Neuron (in vitro differentiated cells): ENCODE data around the gene ARHGAP28.
"Not testable (repeated sequence)": the region's sequence is repeated elsewhere in the genome, so short reads cannot be mapped to it uniquely, and the experiment has no call there.

ENCODE experiments used
- H2AFZ ChIP-seq: one replicate; pipeline ENCODE4 v1.6.1; 2013; ENCODE audit warnings: low read depth, mild to moderate bottlenecking, inconsistent platforms, low read length, moderate library complexity
- H3K27me3 ChIP-seq: one replicate; pipeline ENCODE4 v1.6.1; 2013; ENCODE audit warnings: low read length; ENCODE audit not compliant: insufficient read depth
- H3K36me3 ChIP-seq: one replicate; pipeline ENCODE4 v1.6.1; 2013; ENCODE audit warnings: low read length; ENCODE audit not compliant: insufficient read depth
- H3K4me1 ChIP-seq: one replicate; pipeline ENCODE4 v1.6.1; 2013; ENCODE audit warnings: low read length; ENCODE audit not compliant: insufficient read depth
- H3K4me3 ChIP-seq: 2 replicates; pipeline ENCODE4 v1.5.1; 2013; ENCODE audit warnings: mild to moderate bottlenecking, low read length, moderate library complexity
- H3K9me3 ChIP-seq: one replicate; pipeline ENCODE4 v1.6.1; 2013; ENCODE audit warnings: low read length

The ARHGAP28 gene

DNA sequence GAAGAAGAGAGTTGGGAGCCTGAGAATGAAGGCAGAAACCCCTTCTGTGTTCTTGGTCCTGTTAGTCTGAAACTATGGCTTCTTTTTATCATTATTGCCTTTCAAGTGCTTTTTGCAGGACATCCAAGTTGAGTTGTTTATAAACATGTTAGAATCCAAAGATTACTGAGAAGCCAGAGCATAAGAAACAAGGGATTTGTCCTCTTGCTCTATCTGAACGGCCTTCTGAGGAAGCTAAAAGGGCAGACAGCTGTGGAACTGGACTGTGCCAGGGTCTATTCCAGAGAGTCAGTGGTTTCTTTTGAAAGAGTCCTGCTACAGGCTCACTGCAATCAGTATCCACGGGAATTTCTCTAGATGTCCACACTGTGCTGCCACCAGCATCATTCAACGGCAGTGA lies 86.6 kb downstream of the ARHGAP28 start:
- no peaks in the 10 kb centered on the region for H3K27me3 ChIP-seq
- no peaks in the 10 kb centered on the region for H3K36me3 ChIP-seq
- no peak overlapping the region for H2AFZ ChIP-seq
- peaks cover 7% of the 10 kb centered on the region for H3K4me1 ChIP-seq
- H3K9me3 ChIP-seq: no peaks in the 10 kb centered on the region
- H3K4me3 ChIP-seq: no peak overlapping the region

DNA sequence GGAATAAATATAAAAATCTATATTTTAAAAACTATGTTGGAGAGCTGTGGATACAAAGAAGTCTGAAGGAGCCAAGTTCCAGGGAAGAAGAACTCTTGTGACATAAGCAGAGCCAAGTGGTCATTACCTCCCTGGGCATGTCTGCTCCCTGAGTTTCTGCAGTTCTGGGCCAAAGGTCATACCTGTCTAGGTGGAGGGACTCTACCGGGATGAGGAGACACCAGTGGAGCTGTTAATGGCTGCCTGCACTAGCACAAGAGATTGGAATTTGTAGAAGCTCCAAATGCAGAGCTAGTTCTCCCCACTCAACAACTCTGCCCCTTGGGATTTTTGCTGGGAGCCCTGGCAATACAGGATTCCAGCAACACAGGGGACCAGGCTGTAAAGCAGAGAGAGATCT lies 89.8 kb downstream of the ARHGAP28 start:
- no peaks in the 10 kb centered on the region for H3K9me3 ChIP-seq
- no peak overlapping the region for H2AFZ ChIP-seq
- no peaks in the 10 kb centered on the region for H3K4me1 ChIP-seq
- H3K4me3 ChIP-seq: no peak overlapping the region
- H3K36me3 ChIP-seq: no peaks in the 10 kb centered on the region
- H3K27me3 ChIP-seq: no peaks in the 10 kb centered on the region

GRCh38 chr18:6820314-6820713 lies 90.8 kb downstream of the ARHGAP28 start:
- Histone ChIP-seq H3K36me3 (peaks cover 4% of the 10 kb centered on the region), H3K27me3 (no peaks in the 10 kb centered on the region), H2AFZ (no peak overlapping the region), H3K4me3 (no peak overlapping the region), H3K9me3 (peaks cover 5% of the 10 kb centered on the region), H3K4me1 (no peaks in the 10 kb centered on the region)

- H3K4me1 ChIP-seq: no peaks in the 10 kb centered on the region
- H2AFZ ChIP-seq: no peak overlapping the region
- no peaks in the 10 kb centered on the region for H3K27me3 ChIP-seq
- peaks cover 4% of the 10 kb centered on the region for H3K36me3 ChIP-seq
- peaks cover 5% of the 10 kb centered on the region for H3K9me3 ChIP-seq
- H3K4me3 ChIP-seq: no peak overlapping the region
These were observed 91.8 kb downstream of the ARHGAP28 start for GRCh38 chr18:6821356-6821755.

DNA sequence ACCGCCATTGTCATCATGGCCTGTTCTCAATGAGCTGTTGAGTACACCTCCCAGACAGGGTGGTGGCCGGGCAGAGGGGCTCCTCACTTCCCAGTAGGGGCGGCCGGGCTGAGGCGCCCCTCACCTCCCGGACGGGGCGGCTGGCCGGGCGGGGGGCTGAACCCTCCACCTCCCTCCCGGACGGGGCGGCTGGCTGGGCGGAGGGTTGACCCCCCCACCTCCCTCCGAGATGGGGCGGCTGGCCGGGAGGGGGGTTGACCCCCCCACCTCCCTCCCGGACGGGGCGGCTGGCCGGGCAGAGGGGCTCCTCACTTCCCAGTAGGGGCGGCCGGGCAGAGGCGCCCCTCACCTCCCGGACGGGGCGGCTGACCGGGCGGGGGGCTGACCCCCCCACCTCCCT lies 97.6 kb downstream of the ARHGAP28 start:
- H3K9me3 ChIP-seq, H3K4me3 ChIP-seq, H3K4me1 ChIP-seq, H3K36me3 ChIP-seq, H3K27me3 ChIP-seq, H2AFZ ChIP-seq: not testable (repeated sequence)

GRCh38 chr18:6827566-6827965 lies 98.0 kb downstream of the ARHGAP28 start:
- H3K36me3 ChIP-seq: not testable (repeated sequence)

DNA sequence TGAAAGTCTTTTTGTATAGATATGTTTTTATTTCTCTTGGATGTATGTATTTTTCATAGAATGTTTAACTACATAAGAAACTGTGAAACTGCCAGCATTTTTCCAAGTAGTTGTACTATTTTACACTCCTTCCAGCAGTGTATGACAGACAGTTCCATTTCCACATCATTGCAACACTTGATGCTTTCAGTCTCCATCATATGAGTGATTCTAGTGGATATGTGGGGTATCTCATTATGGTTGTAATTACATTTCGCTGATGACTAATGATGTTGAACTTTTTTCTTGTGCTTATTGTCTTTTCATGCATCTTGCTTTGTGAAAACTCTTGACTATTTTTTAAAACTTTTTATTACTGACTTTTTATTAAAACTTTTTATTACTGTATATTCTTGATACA lies 101.4 kb downstream of the ARHGAP28 start:
- H3K4me1 ChIP-seq: no peaks in the 10 kb centered on the region
- H3K27me3 ChIP-seq: no peaks in the 10 kb centered on the region
- no peak overlapping the region for H3K4me3 ChIP-seq
- peaks cover 2% of the 10 kb centered on the region for H3K9me3 ChIP-seq
- no peaks in the 10 kb centered on the region for H3K36me3 ChIP-seq
- H2AFZ ChIP-seq: no peak overlapping the region

More at GRCh38 chr18:6827566-6827965, 98.0 kb downstream of the ARHGAP28 start:
- not testable (repeated sequence) for H3K27me3 ChIP-seq, H3K4me3 ChIP-seq, H3K4me1 ChIP-seq, H2AFZ ChIP-seq, H3K9me3 ChIP-seq

- Histone ChIP-seq H3K4me3 (no peak overlapping the region), H3K9me3 (peaks cover 2% of the 10 kb centered on the region), H2AFZ (no peak overlapping the region), H3K36me3 (no peaks in the 10 kb centered on the region), H3K27me3 (no peaks in the 10 kb centered on the region), H3K4me1 (no peaks in the 10 kb centered on the region)
These were observed 105.8 kb downstream of the ARHGAP28 start for GRCh38 chr18:6835345-6835744.

DNA sequence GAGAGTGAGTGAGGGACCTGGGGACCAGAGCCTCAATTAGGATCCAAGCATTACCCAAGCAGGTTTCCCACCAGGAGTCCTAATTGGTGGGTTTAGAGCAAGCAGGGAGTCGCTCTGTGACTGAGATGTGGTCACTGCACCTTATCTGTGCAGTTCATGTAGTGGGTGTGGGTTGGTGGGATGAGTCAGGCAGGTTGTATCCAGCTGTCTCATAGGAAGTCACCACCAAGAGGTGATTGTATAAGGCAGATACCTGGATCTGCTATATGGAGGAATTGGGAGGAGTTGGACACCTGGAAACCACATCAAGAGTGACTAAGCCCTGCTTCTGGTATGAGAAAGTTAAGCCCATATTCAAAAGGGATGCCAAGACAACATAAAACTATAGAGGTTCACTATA lies 106.8 kb downstream of the ARHGAP28 start:
- Histone ChIP-seq H2AFZ (no peak overlapping the region), H3K4me1 (no peaks in the 10 kb centered on the region), H3K36me3 (no peaks in the 10 kb centered on the region)

GRCh38 chr18:6837904-6838303 lies 108.4 kb downstream of the ARHGAP28 start:
- H3K4me1 ChIP-seq: no peaks in the 10 kb centered on the region
- H3K9me3 ChIP-seq: no peaks in the 10 kb centered on the region
- no peaks in the 10 kb centered on the region for H3K36me3 ChIP-seq
- no peaks in the 10 kb centered on the region for H3K27me3 ChIP-seq
- no peak overlapping the region for H2AFZ ChIP-seq
- H3K4me3 ChIP-seq: no peak overlapping the region

More for the DNA sequence above, 106.8 kb downstream of the ARHGAP28 start:
- Histone ChIP-seq H3K9me3 (no peaks in the 10 kb centered on the region), H3K4me3 (no peak overlapping the region), H3K27me3 (no peaks in the 10 kb centered on the region)

DNA sequence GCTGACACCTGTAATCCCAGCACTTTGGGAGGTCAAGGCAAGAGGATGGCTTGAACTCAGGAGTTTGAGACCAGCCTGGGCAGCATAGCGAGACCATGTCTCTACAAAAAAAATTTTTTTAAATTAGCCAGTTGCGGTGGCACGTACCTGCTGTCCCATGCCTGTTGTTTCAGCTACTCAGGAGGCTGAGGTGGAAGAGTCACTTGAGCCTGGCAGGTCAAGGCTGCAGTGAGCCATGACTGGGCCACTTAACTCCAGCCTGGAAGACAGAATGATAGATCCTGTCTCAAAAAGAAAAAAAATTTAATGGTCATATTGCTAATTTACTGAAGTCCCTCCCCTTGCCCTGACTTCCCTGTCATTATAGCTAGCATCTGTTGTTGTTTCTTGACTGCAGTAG lies 112.6 kb downstream of the ARHGAP28 start:
- Histone ChIP-seq H3K9me3 (no peaks in the 10 kb centered on the region), H3K4me3 (no peak overlapping the region), H2AFZ (no peak overlapping the region), H3K27me3 (no peaks in the 10 kb centered on the region), H3K36me3 (no peaks in the 10 kb centered on the region), H3K4me1 (no peaks in the 10 kb centered on the region)

DNA sequence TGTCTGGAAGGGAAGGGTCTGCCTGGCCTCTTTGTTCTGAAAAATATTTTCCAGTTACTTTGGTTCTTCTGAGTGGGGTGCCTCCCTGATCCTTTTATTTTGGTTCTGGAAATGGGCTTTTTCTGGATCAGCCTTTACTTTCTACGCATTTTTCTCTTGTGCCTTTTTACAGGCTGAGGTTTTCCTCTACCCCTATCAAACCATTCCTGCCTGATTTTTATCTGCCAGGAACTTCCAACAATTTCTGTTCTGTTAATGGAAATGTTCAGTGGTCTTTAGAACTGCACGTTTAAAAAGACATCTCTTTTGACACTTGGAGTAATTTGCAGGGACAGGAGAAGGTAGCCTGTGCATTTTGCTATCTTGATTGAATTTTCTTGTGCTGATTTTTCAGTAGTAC lies 113.8 kb downstream of the ARHGAP28 start:
- no peaks in the 10 kb centered on the region for H3K4me1 ChIP-seq
- no peaks in the 10 kb centered on the region for H3K36me3 ChIP-seq
- H3K9me3 ChIP-seq: no peaks in the 10 kb centered on the region
- H3K4me3 ChIP-seq: no peak overlapping the region
- H3K27me3 ChIP-seq: no peaks in the 10 kb centered on the region
- H2AFZ ChIP-seq: no peak overlapping the region

DNA sequence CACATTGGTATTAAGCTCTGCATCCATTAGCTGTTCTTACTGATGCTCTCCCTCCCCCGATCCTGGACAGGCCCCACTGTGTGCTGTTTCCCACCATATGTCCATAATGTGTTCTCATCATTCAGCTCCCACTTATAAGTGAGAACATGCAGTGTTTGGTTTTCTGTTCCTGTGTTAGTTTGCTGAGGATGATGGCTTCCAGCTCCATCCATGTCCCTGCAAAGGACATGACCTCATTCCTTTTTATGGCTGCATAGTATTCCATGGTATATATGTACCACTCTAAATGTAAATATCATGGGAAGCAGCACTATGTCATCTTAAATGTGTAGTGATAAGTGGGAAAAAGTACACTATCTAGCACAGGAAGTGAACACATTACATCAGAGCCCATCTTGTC lies 116.0 kb downstream of the ARHGAP28 start:
- not testable (repeated sequence) for H2AFZ ChIP-seq, H3K9me3 ChIP-seq, H3K4me1 ChIP-seq, H3K27me3 ChIP-seq, H3K4me3 ChIP-seq, H3K36me3 ChIP-seq

DNA sequence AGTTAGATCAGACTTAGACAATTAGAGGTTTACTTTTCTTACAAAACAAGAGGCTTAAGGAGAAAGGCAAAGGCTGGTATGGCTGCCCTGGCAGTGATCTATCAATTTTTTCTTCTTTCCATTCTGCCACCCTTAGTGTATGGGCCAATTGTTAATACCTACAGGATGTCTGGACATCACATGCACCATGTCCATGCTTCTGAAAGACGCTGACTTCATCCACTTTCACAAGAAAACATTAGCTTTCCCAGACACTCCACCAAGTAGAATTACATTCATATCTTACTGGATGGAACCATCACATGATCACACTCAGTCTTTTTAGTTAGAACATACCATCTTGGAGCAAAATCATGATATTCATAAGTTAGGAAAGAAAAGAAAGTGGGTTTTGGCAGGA lies 120.9 kb downstream of the ARHGAP28 start:
- peaks cover 4% of the 10 kb centered on the region for H3K36me3 ChIP-seq
- no peak overlapping the region for H3K4me3 ChIP-seq
- H3K4me1 ChIP-seq: no peaks in the 10 kb centered on the region
- H3K27me3 ChIP-seq: no peaks in the 10 kb centered on the region
- no peak overlapping the region for H2AFZ ChIP-seq
- peaks cover 18% of the 10 kb centered on the region for H3K9me3 ChIP-seq
